HEK293T (cell line): ENCODE data around the gene TAF6.

ENCODE experiments used
- BHLHE40 ChIP-seq: fragments of 450-650 bp; IDR thresholded peaks from 2 replicates; pipeline ENCODE4 v1.6.1; 2016; ENCODE audit warnings: mild to moderate bottlenecking, moderate library complexity, borderline replicate concordance
- CTBP1 ChIP-seq: fragments of 450-650 bp; IDR thresholded peaks from 2 replicates; pipeline ENCODE4 v1.6.1; 2016; ENCODE audit warnings: borderline replicate concordance
- ELF4 ChIP-seq: fragments of 450-650 bp; IDR thresholded peaks from 2 replicates; pipeline ENCODE4 v1.6.1; 2017; ENCODE audit warnings: antibody characterized with exemption
- FOXA1 ChIP-seq: fragments of 450-650 bp; IDR thresholded peaks from 2 replicates; pipeline ENCODE4 v1.6.1; 2016; ENCODE audit warnings: mild to moderate bottlenecking
- FOXK2 ChIP-seq: fragments of 450-650 bp; IDR thresholded peaks from 2 replicates; pipeline ENCODE4 v1.6.1; 2016; ENCODE audit warnings: mild to moderate bottlenecking
- FOXM1 ChIP-seq: fragments of 450-650 bp; IDR thresholded peaks from 2 replicates; pipeline ENCODE4 v1.6.1; 2017; ENCODE audit warnings: mild to moderate bottlenecking, borderline replicate concordance
- L3MBTL2 ChIP-seq: fragments of 450-650 bp; conservative IDR thresholded peaks from 2 replicates; pipeline ENCODE4 v1.6.1; 2016; ENCODE audit warnings: mild to moderate bottlenecking
- LEF1 ChIP-seq: fragments of 450-650 bp; IDR thresholded peaks from 2 replicates; pipeline ENCODE4 v1.6.1; 2017; ENCODE audit warnings: mild to moderate bottlenecking, borderline replicate concordance
- NFRKB ChIP-seq: fragments of 450-650 bp; IDR thresholded peaks from 2 replicates; pipeline ENCODE4 v1.6.1; 2016; ENCODE audit warnings: mild to moderate bottlenecking, moderate library complexity
- PKNOX1 ChIP-seq: fragments of 450-650 bp; IDR thresholded peaks from 2 replicates; pipeline ENCODE4 v1.6.1; 2016
- SP1 ChIP-seq: fragments of 450-650 bp; IDR thresholded peaks from 2 replicates; pipeline ENCODE4 v1.6.1; 2017
- SUZ12 ChIP-seq: fragments of 450-650 bp; IDR thresholded peaks from 2 replicates; pipeline ENCODE4 v1.6.1; 2016; ENCODE audit warnings: mild to moderate bottlenecking
- TARDBP ChIP-seq: fragments of 450-650 bp; IDR thresholded peaks from 2 replicates; pipeline ENCODE4 v1.6.1; 2016
- ZNF384 ChIP-seq: fragments of 450-650 bp; IDR thresholded peaks from 2 replicates; pipeline ENCODE4 v1.6.1; 2016

- no peak for TF ChIP-seq FOXK2
- no peak for TF ChIP-seq FOXA1
- no peak for TF ChIP-seq TARDBP
- no peak for TF ChIP-seq SUZ12
- TF ChIP-seq BHLHE40 = no peak
- TF ChIP-seq ZNF384 = no peak
- no peak for TF ChIP-seq PKNOX1
- TF ChIP-seq CTBP1 = no peak
- no peak for TF ChIP-seq NFRKB
- no peak for TF ChIP-seq ELF4
- no peak for TF ChIP-seq SP1
- TF ChIP-seq LEF1 = no peak
- no peak for TF ChIP-seq FOXM1
- TF ChIP-seq L3MBTL2 = no peak
Observed at GRCh38 chr7:100166970-100167911, 48.1 kb upstream of the TAF6 start.
